H9 (cell line): ENCODE measurements around the gene HOXC10. TPM values are rescaled to one million over a fixed set of nuclear protein-coding genes. Genes with fewer than 3 reads are reported as not detected.

ENCODE experiments used
- DNase-seq: peaks from one replicate; pipeline ENCODE4 v3.0.0-alpha.2; 2017
- H2AFZ ChIP-seq: one replicate; pipeline ENCODE4 v1.6.1; 2013; ENCODE audit warnings: mild to moderate bottlenecking, low read length, control low read depth, moderate library complexity
- H2AK5ac ChIP-seq: 2 replicates; pipeline ENCODE4 v1.6.1; 2013; ENCODE audit warnings: low read length, control low read depth, mixed read lengths; ENCODE audit not compliant: insufficient read length
- H2BK120ac ChIP-seq: one replicate; pipeline ENCODE4 v1.6.1; 2013; ENCODE audit warnings: low read depth, mild to moderate bottlenecking, low read length, control low read depth, inconsistent platforms; ENCODE audit not compliant: poor library complexity, severe bottlenecking
- H2BK12ac ChIP-seq: 2 replicates; pipeline ENCODE4 v1.6.1; 2013; ENCODE audit warnings: low read length, control low read depth, mixed read lengths, low read depth; ENCODE audit not compliant: insufficient read length
- H2BK15ac ChIP-seq: 2 replicates; pipeline ENCODE4 v1.6.1; 2013; ENCODE audit warnings: low read depth, low read length, control low read depth
- H2BK20ac ChIP-seq: one replicate; pipeline ENCODE4 v1.6.1; 2013; ENCODE audit warnings: low read depth, mild to moderate bottlenecking, low read length, control low read depth, inconsistent platforms; ENCODE audit not compliant: poor library complexity, severe bottlenecking
- H2BK5ac ChIP-seq: 2 replicates; pipeline ENCODE4 v1.6.1; 2013; ENCODE audit warnings: low read length, control low read depth, mixed read lengths; ENCODE audit not compliant: insufficient read length
- H3K14ac ChIP-seq: 2 replicates; pipeline ENCODE4 v1.6.1; 2013; ENCODE audit warnings: low read length, control low read depth; ENCODE audit not compliant: insufficient read depth
- H3K18ac ChIP-seq: 2 replicates; pipeline ENCODE4 v1.6.1; 2013; ENCODE audit warnings: low read depth, mild to moderate bottlenecking, mixed read lengths, low read length, control low read depth; ENCODE audit not compliant: insufficient read length
- H3K23ac ChIP-seq: 2 replicates; pipeline ENCODE4 v1.6.1; 2013; ENCODE audit warnings: low read length, control low read depth, mixed read lengths, low read depth; ENCODE audit not compliant: insufficient read length
- H3K23me2 ChIP-seq: 2 replicates; pipeline ENCODE4 v1.6.1; 2013; ENCODE audit warnings: low read depth, mild to moderate bottlenecking, mixed read lengths, low read length, control low read depth; ENCODE audit not compliant: insufficient read length, poor library complexity, severe bottlenecking
- H3K27ac ChIP-seq: 2 replicates; pipeline ENCODE4 v1.5.1; 2013; ENCODE audit warnings: low read length, control low read depth, mixed read lengths, low read depth; ENCODE audit not compliant: insufficient read length
- H3K27me3 ChIP-seq: 2 replicates; pipeline ENCODE4 v1.6.1; 2013; ENCODE audit warnings: low read length, control low read depth, inconsistent platforms; ENCODE audit not compliant: insufficient read depth
- H3K4ac ChIP-seq: 2 replicates; pipeline ENCODE4 v1.6.1; 2013; ENCODE audit warnings: low read depth, mild to moderate bottlenecking, control low read depth, inconsistent platforms, low read length, moderate library complexity
- H3K4me1 ChIP-seq: 2 replicates; pipeline ENCODE4 v1.6.1; 2013; ENCODE audit warnings: low read length, control low read depth, inconsistent platforms; ENCODE audit not compliant: insufficient read depth
- H3K4me2 ChIP-seq: 2 replicates; pipeline ENCODE4 v1.6.1; 2013; ENCODE audit warnings: low read length, control low read depth, mixed read lengths; ENCODE audit not compliant: insufficient read length, insufficient read depth
- H3K56ac ChIP-seq: 2 replicates; pipeline ENCODE4 v1.6.1; 2013; ENCODE audit warnings: low read depth, mild to moderate bottlenecking, mixed read lengths, low read length, control low read depth; ENCODE audit not compliant: insufficient read length
- H3K79me1 ChIP-seq: 2 replicates; pipeline ENCODE4 v1.6.1; 2013; ENCODE audit warnings: low read depth, mild to moderate bottlenecking, moderate library complexity, low read length, control low read depth, inconsistent platforms; ENCODE audit not compliant: insufficient read depth, poor library complexity, severe bottlenecking
- H3K79me2 ChIP-seq: 2 replicates; pipeline ENCODE4 v1.6.1; 2013; ENCODE audit warnings: low read length, control low read depth, inconsistent platforms; ENCODE audit not compliant: insufficient read depth
- H3K9ac ChIP-seq: 2 replicates; pipeline ENCODE4 v1.6.1; 2013; ENCODE audit warnings: low read length, control low read depth, mixed read lengths; ENCODE audit not compliant: insufficient read length; ENCODE audit errors: extremely low read depth
- H3K9me3 ChIP-seq: one replicate; pipeline ENCODE4 v1.6.1; 2013; ENCODE audit warnings: low read depth, low read length, inconsistent platforms; ENCODE audit not compliant: control insufficient read depth
- H3T11ph ChIP-seq: one replicate; pipeline ENCODE4 v1.6.1; 2013; ENCODE audit warnings: mild to moderate bottlenecking, low read length, control low read depth, inconsistent platforms
- H4K20me1 ChIP-seq: one replicate; pipeline ENCODE4 v1.6.1; 2013; ENCODE audit not compliant: control insufficient read depth, insufficient read length, insufficient read depth
- H4K5ac ChIP-seq: 2 replicates; pipeline ENCODE4 v1.6.1; 2013; ENCODE audit warnings: low read depth, mild to moderate bottlenecking, mixed read lengths, low read length, control low read depth; ENCODE audit not compliant: insufficient read length
- H4K8ac ChIP-seq: replicated peaks from 2 replicates; pipeline ENCODE4 v1.6.1; 2013; ENCODE audit warnings: low read length, control low read depth, mixed read lengths, low read depth; ENCODE audit not compliant: insufficient read length
- H4K91ac ChIP-seq: 2 replicates; pipeline ENCODE4 v1.6.1; 2013; ENCODE audit warnings: low read depth, mild to moderate bottlenecking, moderate library complexity, mixed read lengths, low read length, control low read depth; ENCODE audit not compliant: insufficient read length
- H3K27ac Mint-ChIP-seq, 3 experiments: 2 replicates in 2 of 3; 3 replicates in 1 of 3; pipeline ENCODE4 v1.8.0; 2020 to 2021; ENCODE audit warnings: mixed read lengths in 3 of 3, mild to moderate bottlenecking in 1 of 3, moderate library complexity in 1 of 3
- H3K27me3 Mint-ChIP-seq: 2 replicates; pipeline ENCODE4 v1.8.0; 2021; ENCODE audit warnings: low read depth, mild to moderate bottlenecking, moderate library complexity, mixed read lengths
- H3K36me3 Mint-ChIP-seq, 3 experiments: 2 replicates in 2 of 3; 3 replicates in 1 of 3; pipeline ENCODE4 v1.8.0; 2020 to 2021; ENCODE audit warnings: low read depth in 3 of 3, mixed read lengths in 3 of 3; ENCODE audit not compliant: insufficient read depth in 1 of 3
- H3K4me1 Mint-ChIP-seq, 2 experiments: 2 replicates each; pipeline ENCODE4 v1.8.0; 2020; ENCODE audit warnings: mixed read lengths in 2 of 2
- H3K4me3 Mint-ChIP-seq, 2 experiments: 2 replicates in 1 of 2; 3 replicates in 1 of 2; pipeline ENCODE4 v1.8.0; 2020 to 2021; ENCODE audit warnings: mild to moderate bottlenecking in 2 of 2, mixed read lengths in 2 of 2, moderate library complexity in 1 of 2
- H3K9me3 Mint-ChIP-seq, 2 experiments: 2 replicates in 1 of 2; 3 replicates in 1 of 2; pipeline ENCODE4 v1.8.0; 2020; ENCODE audit warnings: mild to moderate bottlenecking in 2 of 2, mixed read lengths in 2 of 2, moderate library complexity in 1 of 2
- WGBS: extraction: QIAGEN DNeasy Blood & Tissue Kit; methylation state at CpG from one replicate; pipeline ENCODE4 v1.1.7; 2013; ENCODE audit warnings: missing lambda C conversion rate, low lambda C conversion rate, mixed read lengths; ENCODE audit not compliant: insufficient read length; ENCODE audit errors: extremely low coverage; 5-methylcytosine and 5-hydroxymethylcytosine counted together
- total RNA-seq: library from RNA; stranded (reverse); gene quantifications from 2 replicates; pipeline ENCODE4 v1.2.1, GENCODE V29; 2021
- TF ChIP-seq, protein P1 (sequence below): fragments of 200-600 bp; sonication (generic); conservative IDR thresholded peaks from 3 replicates; pipeline ENCODE4 v1.8.0; 2021; ENCODE audit warnings: antibody characterized with exemption, mild to moderate bottlenecking

Gene HOXC10
- total RNA-seq, 1 experiment from 2014 or later = not detected

DNA sequence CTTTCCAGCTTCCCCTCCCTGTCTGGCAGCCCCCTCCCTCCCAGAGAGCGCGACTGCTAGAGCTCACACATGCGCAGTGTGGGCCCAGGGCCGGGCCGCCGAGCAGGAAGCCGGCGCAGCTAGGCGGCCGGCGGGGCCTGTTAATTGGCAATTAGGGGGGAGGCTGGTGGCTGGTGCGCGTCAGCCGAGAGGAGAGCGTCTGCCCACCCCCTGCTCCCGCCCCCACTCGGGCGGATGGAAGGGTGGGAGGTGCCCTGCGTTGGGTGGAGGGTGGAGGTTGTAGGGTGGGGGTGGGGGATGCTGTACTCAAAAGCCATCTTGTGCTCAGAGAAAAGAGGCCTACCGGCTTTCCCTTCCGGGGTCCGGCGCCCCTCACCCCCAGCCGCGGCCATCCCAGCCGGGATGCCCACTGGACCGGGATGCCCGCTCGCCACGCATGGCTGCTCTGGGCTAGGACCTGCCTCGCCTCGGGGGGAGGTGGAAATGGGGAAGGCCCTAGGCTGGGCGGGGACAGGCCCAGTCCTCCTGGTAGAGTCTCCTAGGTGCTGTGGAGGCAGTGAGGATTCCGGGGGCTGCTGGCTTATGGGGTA lies 33.0 kb downstream of the HOXC10 start:
- Mint-ChIP-seq H3K4me1 (peaks cover 13 to 26% of the 10 kb centered on the region in 2 experiments), H3K4me3 (peak overlapping the region; percentile 38 to 77), H3K36me3 (no peaks in the 10 kb centered on the region), H3K9me3 (peaks cover 0 to 2% of the 10 kb centered on the region in 2 experiments; a peak in 2 of 5 replicates), H3K27me3 (peaks cover 100% of the 10 kb centered on the region), H3K27ac (no peak overlapping the region)
- Histone ChIP-seq H3K4me2 (peak overlapping the region; percentile 77), H2AFZ (no peak overlapping the region), H3K4ac (no peak overlapping the region), H2BK12ac (no peak overlapping the region), H2BK5ac (no peak overlapping the region), H3K79me2 (no peaks in the 10 kb centered on the region), H4K20me1 (no peaks in the 10 kb centered on the region), H3T11ph (no peak overlapping the region), H3K9me3 (no peaks in the 10 kb centered on the region), H3K56ac (no peak overlapping the region), H3K23ac (no peak overlapping the region), H2AK5ac (no peak overlapping the region), H2BK20ac (no peak overlapping the region), H4K91ac (no peak overlapping the region), H2BK120ac (no peak overlapping the region), H2BK15ac (no peak overlapping the region), H3K79me1 (no peaks in the 10 kb centered on the region), H4K5ac (no peak overlapping the region), H4K8ac (no peak overlapping the region), H3K14ac (no peak overlapping the region), H3K4me1 (no peaks in the 10 kb centered on the region), H3K23me2 (peaks cover 10% of the 10 kb centered on the region), H3K18ac (no peak overlapping the region), H3K27ac (no peak overlapping the region), H3K27me3 (peaks cover 93% of the 10 kb centered on the region), H3K9ac (no peak overlapping the region)
- DNase-seq = peak; percentile 93
- TF ChIP-seq, protein P1, sequence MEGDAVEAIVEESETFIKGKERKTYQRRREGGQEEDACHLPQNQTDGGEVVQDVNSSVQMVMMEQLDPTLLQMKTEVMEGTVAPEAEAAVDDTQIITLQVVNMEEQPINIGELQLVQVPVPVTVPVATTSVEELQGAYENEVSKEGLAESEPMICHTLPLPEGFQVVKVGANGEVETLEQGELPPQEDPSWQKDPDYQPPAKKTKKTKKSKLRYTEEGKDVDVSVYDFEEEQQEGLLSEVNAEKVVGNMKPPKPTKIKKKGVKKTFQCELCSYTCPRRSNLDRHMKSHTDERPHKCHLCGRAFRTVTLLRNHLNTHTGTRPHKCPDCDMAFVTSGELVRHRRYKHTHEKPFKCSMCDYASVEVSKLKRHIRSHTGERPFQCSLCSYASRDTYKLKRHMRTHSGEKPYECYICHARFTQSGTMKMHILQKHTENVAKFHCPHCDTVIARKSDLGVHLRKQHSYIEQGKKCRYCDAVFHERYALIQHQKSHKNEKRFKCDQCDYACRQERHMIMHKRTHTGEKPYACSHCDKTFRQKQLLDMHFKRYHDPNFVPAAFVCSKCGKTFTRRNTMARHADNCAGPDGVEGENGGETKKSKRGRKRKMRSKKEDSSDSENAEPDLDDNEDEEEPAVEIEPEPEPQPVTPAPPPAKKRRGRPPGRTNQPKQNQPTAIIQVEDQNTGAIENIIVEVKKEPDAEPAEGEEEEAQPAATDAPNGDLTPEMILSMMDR = no peak
- no CpG with 5 or more reads among the region's 34 CpGs for WGBS
